OCI-LY7 (cell line): Measurements from ENCODE around the gene PLPPR1.

Experiments
- CTCF ChIP-seq: fragments of 200-600 bp; sonication (generic); conservative IDR thresholded peaks from 2 replicates; pipeline ENCODE4 v1.5.1; 2014; ENCODE audit warnings: mild to moderate bottlenecking, antibody characterized with exemption, low read length, moderate library complexity, mixed read lengths
- EZH2phosphoT487 ChIP-seq: fragments of 200-600 bp; sonication (generic); IDR thresholded peaks from 2 replicates; pipeline ENCODE4 v1.6.1; 2018; ENCODE audit warnings: low read depth, borderline replicate concordance, mild to moderate bottlenecking, mixed run types, antibody characterized with exemption, low read length, moderate library complexity, mixed read lengths

- TF ChIP-seq CTCF = no peak
- TF ChIP-seq EZH2phosphoT487 = no peak
Measured at GRCh38 chr9:101225271-101225670, 196.7 kb downstream of the PLPPR1 start.
